HepG2 (cell line): ENCODE results near the gene SCN2A.

Source experiments
- BRF2 ChIP-seq: sonication (generic); formaldehyde crosslinking; IDR thresholded peaks from 2 replicates; pipeline ENCODE4 v1.8.1; 2022; ENCODE audit warnings: mild to moderate bottlenecking, missing genetic modification reagents
- MIER3 ChIP-seq: IDR thresholded peaks from 2 replicates; pipeline ENCODE4 v1.6.1; 2016; ENCODE audit warnings: missing compliant biosample characterization, borderline replicate concordance
- POLR2A ChIP-seq, 2 experiments: IDR thresholded peaks; 2 replicates each; pipeline ENCODE4 v1.6.1; 2011; ENCODE audit warnings: low read depth in 2 of 2, low read length in 2 of 2, mild to moderate bottlenecking in 1 of 2, moderate library complexity in 1 of 2; ENCODE audit not compliant: insufficient read depth in 1 of 2
- POLR2AphosphoS2 ChIP-seq: IDR thresholded peaks from 2 replicates; pipeline ENCODE4 v1.6.1; 2011; ENCODE audit warnings: low read depth, low read length, improper control_type of control experiment
- REST ChIP-seq, 2 experiments: IDR thresholded peaks; 2 replicates each; pipeline ENCODE4 v1.6.1; 2011 to 2012; ENCODE audit warnings: low read length in 2 of 2, borderline replicate concordance in 1 of 2, low read depth in 1 of 2, mild to moderate bottlenecking in 1 of 2, moderate library complexity in 1 of 2
- RFX5 ChIP-seq: IDR thresholded peaks from 2 replicates; pipeline ENCODE4 v1.6.1; 2011; ENCODE audit warnings: low read depth, low read length, improper control_type of control experiment
- STAG1 ChIP-seq: sonication (generic); formaldehyde crosslinking; IDR thresholded peaks from 2 replicates; pipeline ENCODE4 v1.4.0; 2020; ENCODE audit warnings: missing genetic modification reagents
- TF ChIP-seq, protein P1 (sequence below): sonication (generic); formaldehyde crosslinking; IDR thresholded peaks from 2 replicates; pipeline ENCODE4 v1.5.0; 2020; ENCODE audit warnings: mild to moderate bottlenecking, missing genetic modification reagents, moderate library complexity

DNA sequence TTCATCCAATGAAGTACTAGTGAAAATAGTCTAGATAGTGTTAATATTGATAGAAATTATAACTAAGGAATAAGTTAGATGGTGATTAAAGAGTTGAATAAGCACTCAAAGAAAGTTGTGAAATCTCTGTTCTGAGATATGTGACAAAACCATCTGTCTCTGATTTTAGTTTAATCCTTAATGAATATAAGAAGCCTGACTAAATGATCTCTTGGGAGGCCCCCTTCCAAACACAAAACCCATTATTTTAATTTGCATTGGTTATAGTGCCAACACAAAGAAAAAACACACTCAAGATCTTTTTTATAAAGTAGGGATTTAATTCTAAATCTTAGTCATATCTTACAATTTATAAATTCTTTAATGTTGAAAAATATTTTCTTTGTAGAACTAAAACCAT, 34.0 kb downstream of the SCN2A start:
- TF ChIP-seq STAG1 (CRISPR knock-in tag) (no peak), POLR2AphosphoS2 (no peak), RFX5 (no peak), REST (IDR thresholded peaks at IDR 0.05; ENCODE audit: borderline replicate concordance in 1 of 2, low read depth in 1 of 2, low read length in 2 of 2) (no peak), POLR2A (IDR thresholded peaks at IDR 0.05; ENCODE audit: insufficient read depth in 1 of 2, low read depth in 2 of 2, low read length in 2 of 2) (no peak), BRF2 (CRISPR knock-in tag) (no peak), MIER3 (no peak)
- TF ChIP-seq, protein P1, sequence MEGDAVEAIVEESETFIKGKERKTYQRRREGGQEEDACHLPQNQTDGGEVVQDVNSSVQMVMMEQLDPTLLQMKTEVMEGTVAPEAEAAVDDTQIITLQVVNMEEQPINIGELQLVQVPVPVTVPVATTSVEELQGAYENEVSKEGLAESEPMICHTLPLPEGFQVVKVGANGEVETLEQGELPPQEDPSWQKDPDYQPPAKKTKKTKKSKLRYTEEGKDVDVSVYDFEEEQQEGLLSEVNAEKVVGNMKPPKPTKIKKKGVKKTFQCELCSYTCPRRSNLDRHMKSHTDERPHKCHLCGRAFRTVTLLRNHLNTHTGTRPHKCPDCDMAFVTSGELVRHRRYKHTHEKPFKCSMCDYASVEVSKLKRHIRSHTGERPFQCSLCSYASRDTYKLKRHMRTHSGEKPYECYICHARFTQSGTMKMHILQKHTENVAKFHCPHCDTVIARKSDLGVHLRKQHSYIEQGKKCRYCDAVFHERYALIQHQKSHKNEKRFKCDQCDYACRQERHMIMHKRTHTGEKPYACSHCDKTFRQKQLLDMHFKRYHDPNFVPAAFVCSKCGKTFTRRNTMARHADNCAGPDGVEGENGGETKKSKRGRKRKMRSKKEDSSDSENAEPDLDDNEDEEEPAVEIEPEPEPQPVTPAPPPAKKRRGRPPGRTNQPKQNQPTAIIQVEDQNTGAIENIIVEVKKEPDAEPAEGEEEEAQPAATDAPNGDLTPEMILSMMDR (CRISPR knock-in tag) = no peak
